ENCODE results near the gene ITFG1.

DNA sequence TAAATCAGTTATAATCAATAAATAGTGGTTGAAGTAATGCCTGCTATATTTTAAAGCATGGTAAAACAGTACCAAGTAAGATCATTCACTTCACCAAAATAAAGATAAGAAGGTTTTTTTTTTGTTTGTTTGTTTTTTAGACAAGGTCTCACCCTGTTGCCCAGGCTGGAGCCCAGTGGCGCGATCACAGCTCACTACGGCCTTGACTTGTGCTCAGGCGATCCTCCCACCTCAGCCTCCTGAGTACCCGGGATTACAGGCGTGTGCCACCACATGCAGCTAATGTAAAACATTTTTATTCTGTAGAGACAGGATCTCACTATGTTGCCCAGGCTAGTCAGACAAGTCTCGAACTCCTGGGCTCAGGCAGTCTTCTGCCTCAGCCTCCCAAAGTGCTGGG lies 232.6 kb downstream of the ITFG1 start:
- no peak for TF ChIP-seq POLR2AphosphoS5 (IDR thresholded peaks at IDR 0.05)
- TF ChIP-seq, protein P1, sequence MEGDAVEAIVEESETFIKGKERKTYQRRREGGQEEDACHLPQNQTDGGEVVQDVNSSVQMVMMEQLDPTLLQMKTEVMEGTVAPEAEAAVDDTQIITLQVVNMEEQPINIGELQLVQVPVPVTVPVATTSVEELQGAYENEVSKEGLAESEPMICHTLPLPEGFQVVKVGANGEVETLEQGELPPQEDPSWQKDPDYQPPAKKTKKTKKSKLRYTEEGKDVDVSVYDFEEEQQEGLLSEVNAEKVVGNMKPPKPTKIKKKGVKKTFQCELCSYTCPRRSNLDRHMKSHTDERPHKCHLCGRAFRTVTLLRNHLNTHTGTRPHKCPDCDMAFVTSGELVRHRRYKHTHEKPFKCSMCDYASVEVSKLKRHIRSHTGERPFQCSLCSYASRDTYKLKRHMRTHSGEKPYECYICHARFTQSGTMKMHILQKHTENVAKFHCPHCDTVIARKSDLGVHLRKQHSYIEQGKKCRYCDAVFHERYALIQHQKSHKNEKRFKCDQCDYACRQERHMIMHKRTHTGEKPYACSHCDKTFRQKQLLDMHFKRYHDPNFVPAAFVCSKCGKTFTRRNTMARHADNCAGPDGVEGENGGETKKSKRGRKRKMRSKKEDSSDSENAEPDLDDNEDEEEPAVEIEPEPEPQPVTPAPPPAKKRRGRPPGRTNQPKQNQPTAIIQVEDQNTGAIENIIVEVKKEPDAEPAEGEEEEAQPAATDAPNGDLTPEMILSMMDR (IDR thresholded peaks at IDR 0.05): no peak
- TF ChIP-seq POLR2A (IDR thresholded peaks at IDR 0.05): no peak

Measured in breast epithelium (tissue), 3 donors.